Measurements from ENCODE around the gene AGER. TPM values are rescaled to one million over a fixed set of nuclear protein-coding genes. Genes with fewer than 3 reads are reported as not detected.
"Not testable (repeated sequence)": the region's sequence is repeated elsewhere in the genome, so short reads cannot be mapped to it uniquely, and the experiment has no call there.

AGER gene
- total RNA-seq = 4.8 TPM

GRCh38 chr6:32184084-32184640, at the start of gene AGER:
AGER (minus strand) TSS chr6:32184253; CDS start chr6:32184222, 31 bp downstream.
- DNase-seq = no peak

GRCh38 chr6:32226434-32226833, 42.4 kb upstream of the AGER start:
- no peak for DNase-seq

- DNase-seq = no peak
Measured at GRCh38 chr6:32224696-32225095, 40.6 kb upstream of the AGER start.

- DNase-seq = no peak
Measured at GRCh38 chr6:32223258-32224235, 39.5 kb upstream of the AGER start, which contains the start of gene NOTCH4. NOTCH4 (minus strand) TSS chr6:32224067; CDS start chr6:32223928, 139 bp downstream.

- peak; percentile 14 for DNase-seq
Measured at GRCh38 chr6:32222333-32223230, 38.5 kb upstream of the AGER start.

- no peak for DNase-seq
Measured at GRCh38 chr6:32220021-32220420, 36.0 kb upstream of the AGER start.

GRCh38 chr6:32218167-32218566, 34.1 kb upstream of the AGER start:
- DNase-seq = no peak

GRCh38 chr6:32216998-32217397, 32.9 kb upstream of the AGER start:
- DNase-seq = no peak

GRCh38 chr6:32216285-32216684, 32.2 kb upstream of the AGER start:
- no peak for DNase-seq

- no peak for DNase-seq
Measured at GRCh38 chr6:32215617-32216016, 31.6 kb upstream of the AGER start.

- DNase-seq = no peak
Measured at GRCh38 chr6:32214126-32214525, 30.1 kb upstream of the AGER start.

GRCh38 chr6:32213649-32214048, 29.6 kb upstream of the AGER start:
- no peak for DNase-seq

- DNase-seq = no peak
Measured at GRCh38 chr6:32212076-32212760, 28.2 kb upstream of the AGER start.

GRCh38 chr6:32211432-32211831, 27.4 kb upstream of the AGER start:
- not testable (repeated sequence) for DNase-seq

- DNase-seq = no peak
Measured at GRCh38 chr6:32210191-32210601, 26.1 kb upstream of the AGER start.

- DNase-seq = no peak
Measured at GRCh38 chr6:32208996-32209395, 24.9 kb upstream of the AGER start.

- no peak for DNase-seq
Measured at GRCh38 chr6:32204268-32204715, 20.2 kb upstream of the AGER start.

- no peak for DNase-seq
Measured at GRCh38 chr6:32203426-32204267, 19.6 kb upstream of the AGER start.

GRCh38 chr6:32202186-32202585, 18.1 kb upstream of the AGER start:
- DNase-seq = no peak

- no peak for DNase-seq
Measured at GRCh38 chr6:32200711-32201475, 16.8 kb upstream of the AGER start.
